Hepatocyte (in vitro differentiated cells): ENCODE measurements around the gene TNNT3. TPM values are rescaled to one million over a fixed set of nuclear protein-coding genes. Genes with fewer than 3 reads are reported as not detected.

Source experiments
- DNase-seq: peaks from one replicate; pipeline ENCODE4 v3.0.0-alpha.2; 2016; ENCODE audit warnings: low spot score
- H2AFZ ChIP-seq: fragments of 200-600 bp; sonication (generic); 2 replicates; pipeline ENCODE4 v1.6.0; 2016; ENCODE audit warnings: antibody characterized with exemption, mild to moderate bottlenecking
- H3K27ac ChIP-seq: fragments of 200-600 bp; sonication (generic); 2 replicates; pipeline ENCODE4 v1.5.1; 2016; ENCODE audit warnings: mild to moderate bottlenecking
- H3K27me3 ChIP-seq: fragments of 200-600 bp; sonication (generic); 2 replicates; pipeline ENCODE4 v1.6.1; 2016
- H3K36me3 ChIP-seq: fragments of 200-600 bp; sonication (generic); replicated peaks from 2 replicates; pipeline ENCODE4 v1.5.1; 2016; ENCODE audit warnings: low read depth; ENCODE audit not compliant: insufficient read depth
- H3K4me1 ChIP-seq: fragments of 200-600 bp; sonication (generic); 2 replicates; pipeline ENCODE4 v1.5.1; 2016; ENCODE audit warnings: mild to moderate bottlenecking, moderate library complexity; ENCODE audit not compliant: insufficient read depth
- H3K4me2 ChIP-seq: fragments of 200-600 bp; sonication (generic); 2 replicates; pipeline ENCODE4 v1.6.0; 2016
- H3K4me3 ChIP-seq: fragments of 200-600 bp; sonication (generic); 2 replicates; pipeline ENCODE4 v1.5.1; 2016; ENCODE audit warnings: mild to moderate bottlenecking
- H3K79me2 ChIP-seq: fragments of 200-600 bp; sonication (generic); 2 replicates; pipeline ENCODE4 v1.6.0; 2017; ENCODE audit warnings: mild to moderate bottlenecking
- H3K9me2 ChIP-seq: fragments of 200-600 bp; sonication (generic); replicated peaks from 2 replicates; pipeline ENCODE4 v1.6.0; 2017; ENCODE audit warnings: mild to moderate bottlenecking; ENCODE audit not compliant: insufficient read depth
- H3K9me3 ChIP-seq: fragments of 200-600 bp; sonication (generic); 2 replicates; pipeline ENCODE4 v1.5.1; 2016; ENCODE audit warnings: low read depth, mild to moderate bottlenecking
- H4K20me1 ChIP-seq: fragments of 200-600 bp; sonication (generic); 2 replicates; pipeline ENCODE4 v1.6.0; 2016; ENCODE audit warnings: mild to moderate bottlenecking; ENCODE audit not compliant: insufficient read depth, poor library complexity, severe bottlenecking
- CTCF ChIP-seq: fragments of 200-600 bp; sonication (generic); IDR thresholded peaks from 2 replicates; pipeline ENCODE4 v1.5.1; 2016; ENCODE audit warnings: antibody characterized with exemption, mild to moderate bottlenecking; ENCODE audit not compliant: poor library complexity
- EZH2 ChIP-seq: fragments of 200-600 bp; sonication (generic); IDR thresholded peaks from 2 replicates; pipeline ENCODE4 v1.6.1; 2016; ENCODE audit warnings: antibody characterized with exemption, mild to moderate bottlenecking, borderline replicate concordance
- EZH2phosphoT487 ChIP-seq: fragments of 200-600 bp; sonication (generic); IDR thresholded peaks from one replicate; pipeline ENCODE4 v1.6.1; 2018; ENCODE audit warnings: antibody characterized with exemption, mild to moderate bottlenecking, low read depth, moderate library complexity; ENCODE audit not compliant: unreplicated experiment, severe bottlenecking
- WGBS: methylation state at CpG from one replicate; pipeline ENCODE4 v1.1.6; 2016; ENCODE audit warnings: low lambda C conversion rate; ENCODE audit errors: missing lambda C conversion rate; 5-methylcytosine and 5-hydroxymethylcytosine counted together
- polyA plus RNA-seq: library from polyadenylated mRNA; unstranded; fragments of >200 nt; fragmentation: Nextera tagmentation; extraction: Ambion mirVana; gene quantifications from 2 replicates; pipeline ENCODE4 v1.2.1, GENCODE V29; 2016
- total RNA-seq: library from RNA; depleted of rRNA; stranded (reverse); fragments of >200 nt; gene quantifications from 2 replicates; pipeline ENCODE4 v1.2.3, GENCODE V29; 2014

Gene TNNT3
- total and polyA plus RNA-seq, 2 experiments from 2014 or later: 19.2 to 29.9 TPM

GRCh38 chr11:1877211-1878136, 42.0 kb upstream of the TNNT3 start:
- Histone ChIP-seq H3K79me2 (no peaks in the 10 kb centered on the region), H3K4me3 (no peak overlapping the region), H3K27me3 (no peaks in the 10 kb centered on the region), H3K27ac (peak overlapping the region; percentile 99), H3K4me2 (peak overlapping the region; percentile 73), H2AFZ (no peak overlapping the region), H3K36me3 (no peaks in the 10 kb centered on the region), H4K20me1 (no peaks in the 10 kb centered on the region), H3K9me3 (no peaks in the 10 kb centered on the region), H3K4me1 (peaks cover 59% of the 10 kb centered on the region), H3K9me2 (no peaks in the 10 kb centered on the region)
- WGBS: 67% methylated on average over 28 of the region's 33 CpGs
- DNase-seq: peak; percentile 61
- TF ChIP-seq EZH2 (no peak), EZH2phosphoT487 (no peak), CTCF (no peak)

GRCh38 chr11:1878137-1879031, 41.1 kb upstream of the TNNT3 start:
- peak overlapping the region; percentile 73 for H3K4me2 ChIP-seq
- H2AFZ ChIP-seq: no peak overlapping the region
- H3K9me2 ChIP-seq: no peaks in the 10 kb centered on the region
- no peaks in the 10 kb centered on the region for H3K79me2 ChIP-seq
- H3K4me3 ChIP-seq: no peak overlapping the region
- 70% methylated on average over 21 of the region's 30 CpGs for WGBS
- H4K20me1 ChIP-seq: no peaks in the 10 kb centered on the region
- H3K27ac ChIP-seq: peak overlapping the region; percentile 99
- DNase-seq: peak; percentile 66
- H3K4me1 ChIP-seq: peaks cover 61% of the 10 kb centered on the region
- TF ChIP-seq CTCF (no peak), EZH2phosphoT487 (no peak), EZH2 (no peak)
- H3K9me3 ChIP-seq: no peaks in the 10 kb centered on the region
- H3K36me3 ChIP-seq: no peaks in the 10 kb centered on the region
- H3K27me3 ChIP-seq: no peaks in the 10 kb centered on the region

GRCh38 chr11:1879342-1879940, 40.1 kb upstream of the TNNT3 start:
- Histone ChIP-seq H3K27me3 (no peaks in the 10 kb centered on the region), H3K4me1 (peaks cover 61% of the 10 kb centered on the region), H3K79me2 (no peaks in the 10 kb centered on the region), H2AFZ (no peak overlapping the region), H4K20me1 (no peaks in the 10 kb centered on the region), H3K4me3 (no peak overlapping the region), H3K36me3 (no peaks in the 10 kb centered on the region), H3K9me3 (no peaks in the 10 kb centered on the region), H3K27ac (peak overlapping the region; percentile 99), H3K9me2 (no peaks in the 10 kb centered on the region), H3K4me2 (no peak overlapping the region)
- DNase-seq: no peak
- no peak for TF ChIP-seq EZH2
- TF ChIP-seq EZH2phosphoT487: no peak
- no peak for TF ChIP-seq CTCF
- WGBS: 92% methylated on average over 13 of the region's 13 CpGs
